ENCODE measurements around the gene ADAMTSL3.
"Not testable (repeated sequence)": the region's sequence is repeated elsewhere in the genome, so short reads cannot be mapped to it uniquely, and the experiment has no call there.

ADAMTSL3 gene

DNA sequence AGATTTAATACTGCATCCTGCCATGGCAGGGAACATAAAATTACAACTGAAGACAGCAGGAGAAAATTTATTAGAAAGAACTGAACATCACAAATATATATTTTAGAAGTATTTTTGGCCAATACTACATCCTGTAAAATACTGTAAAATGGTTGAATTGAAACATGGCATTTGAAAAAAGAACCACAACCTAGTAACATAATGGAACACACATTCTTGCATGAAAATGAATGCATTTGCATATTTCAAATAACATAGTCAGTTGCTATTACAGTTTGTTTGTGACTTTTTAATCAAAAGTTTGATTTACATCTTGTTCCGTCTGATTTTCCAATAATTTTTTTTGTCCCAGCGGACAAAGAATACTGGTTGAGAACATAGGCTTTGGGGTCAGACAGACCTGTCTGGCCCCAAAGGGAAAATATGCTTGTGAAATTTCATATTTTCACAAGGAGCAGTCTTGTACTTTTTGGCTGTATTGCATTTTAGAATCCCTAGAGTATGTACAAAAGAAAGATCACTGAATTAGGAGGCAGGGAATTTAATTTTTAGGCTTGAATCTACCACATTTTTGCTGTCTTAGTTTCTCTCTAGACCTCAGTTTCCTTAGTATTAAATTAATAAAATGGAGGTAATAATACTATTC, 268.8 kb downstream of the ADAMTSL3 start:
- DNase-seq (ENCODE audit: low spot score), result no peak

DNA sequence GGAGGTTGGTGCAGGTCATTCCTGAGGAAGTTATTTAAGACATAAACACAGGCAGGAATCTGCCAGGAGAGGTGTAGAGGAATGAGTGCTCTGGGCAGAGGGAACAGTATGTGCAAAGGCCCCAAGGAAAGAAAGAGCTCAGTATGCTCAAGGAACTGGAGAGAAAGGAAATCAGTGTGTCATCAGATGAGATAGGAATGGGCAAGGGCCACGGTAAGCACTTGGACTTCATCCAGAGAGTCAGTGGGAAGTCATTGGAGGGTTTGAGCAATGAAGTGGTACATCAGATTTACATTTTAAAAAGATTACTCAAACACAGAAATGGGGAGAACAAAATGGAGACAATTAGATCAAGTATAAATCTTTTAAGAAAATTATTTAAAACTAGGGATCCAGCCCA, 272.2 kb downstream of the ADAMTSL3 start:
- no peak for DNase-seq (ENCODE audit: low spot score)

DNA sequence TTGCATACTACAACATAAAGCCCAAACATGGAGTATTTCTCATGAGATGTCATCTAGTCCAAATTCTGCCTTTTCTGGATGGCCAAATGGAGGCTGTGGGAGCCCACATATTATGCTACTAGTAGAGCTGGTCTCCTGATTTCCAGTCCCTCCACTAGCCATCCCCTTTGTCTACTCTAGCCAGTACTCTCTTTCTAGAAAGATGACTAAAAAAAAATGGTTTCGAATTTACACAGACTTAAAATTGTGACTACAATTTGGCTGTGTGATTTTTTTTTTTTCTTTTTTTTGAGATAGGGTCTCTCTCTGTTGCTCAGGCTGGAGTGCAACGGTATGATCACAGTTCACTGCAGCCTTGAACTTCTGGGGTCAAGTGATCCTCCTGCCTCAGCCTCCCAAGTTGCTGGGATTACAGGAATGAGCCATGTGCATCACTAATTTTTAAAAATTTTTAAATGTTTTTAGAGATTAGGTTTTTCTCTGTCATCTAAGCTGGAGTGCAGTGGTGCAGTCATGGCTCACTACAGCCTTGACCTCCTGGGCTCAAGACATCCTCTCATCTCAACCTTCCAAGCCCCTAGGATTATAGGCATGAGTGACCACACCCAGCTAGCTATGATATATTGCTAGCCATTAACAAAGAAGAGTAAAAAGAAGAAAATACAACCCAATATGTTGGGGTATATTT, 273.9 kb downstream of the ADAMTSL3 start:
- DNase-seq (ENCODE audit: low spot score), result no peak

DNA sequence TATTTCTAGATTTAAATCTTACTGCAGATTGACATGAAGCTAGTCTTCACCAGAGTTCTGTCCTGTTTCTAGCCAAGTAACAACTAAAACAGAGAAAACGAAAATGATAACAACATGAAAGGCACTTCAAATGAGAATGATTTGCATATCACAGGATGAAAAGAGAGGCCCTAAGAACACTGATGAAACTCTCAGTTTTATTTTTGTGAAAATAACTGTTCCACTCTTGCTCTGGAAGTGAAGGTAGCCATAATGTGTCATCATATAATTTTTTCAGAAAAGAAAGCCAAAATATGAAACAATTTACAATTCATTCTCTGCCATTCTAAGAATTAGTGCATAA, 274.4 kb downstream of the ADAMTSL3 start:
- no peak for DNase-seq (ENCODE audit: low spot score)

DNA sequence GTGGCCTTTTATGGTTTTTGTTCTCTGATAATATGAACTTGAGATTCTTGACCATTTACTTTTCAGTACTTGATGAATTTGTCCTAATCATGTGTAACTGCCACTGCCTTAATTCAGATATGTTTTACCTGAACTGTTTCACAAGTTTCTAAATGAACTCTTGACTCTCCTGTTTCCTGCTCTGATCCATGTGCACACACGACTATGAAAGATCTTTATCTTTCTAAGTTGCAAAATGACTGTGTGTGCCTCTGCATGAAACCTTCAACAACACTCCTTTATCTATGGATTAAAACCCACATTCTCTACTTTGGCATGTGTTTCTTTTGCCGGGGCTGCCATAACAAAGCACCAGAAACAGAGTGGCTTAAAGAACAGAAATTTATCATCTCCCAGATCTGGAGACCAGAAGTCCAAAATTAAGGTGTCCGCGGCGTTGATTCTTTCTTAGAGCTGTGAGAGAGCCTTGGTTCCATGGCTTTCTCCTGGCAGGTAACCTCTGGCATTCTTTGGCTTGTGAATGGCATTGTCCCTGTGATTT, 275.0 kb downstream of the ADAMTSL3 start:
- no peak for DNase-seq (ENCODE audit: low spot score)

DNA sequence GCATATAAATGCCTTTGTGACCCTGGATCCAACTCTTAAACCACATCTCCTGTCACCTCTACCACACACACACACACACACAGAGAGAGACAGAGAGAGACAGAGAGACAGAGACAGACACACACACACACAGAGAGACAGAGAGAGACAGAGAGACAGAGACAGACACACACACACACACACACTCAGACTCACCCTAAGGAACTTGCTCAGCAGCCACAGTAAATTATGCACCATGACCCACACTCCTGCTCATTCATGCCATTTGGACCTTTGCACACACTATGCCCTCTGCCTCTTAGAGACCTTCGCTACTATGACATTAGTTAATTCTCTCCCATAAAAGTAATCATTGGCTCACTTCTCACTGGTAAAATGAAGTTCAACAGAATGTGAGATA, 275.7 kb downstream of the ADAMTSL3 start:
- no peak for DNase-seq (ENCODE audit: low spot score)

DNA sequence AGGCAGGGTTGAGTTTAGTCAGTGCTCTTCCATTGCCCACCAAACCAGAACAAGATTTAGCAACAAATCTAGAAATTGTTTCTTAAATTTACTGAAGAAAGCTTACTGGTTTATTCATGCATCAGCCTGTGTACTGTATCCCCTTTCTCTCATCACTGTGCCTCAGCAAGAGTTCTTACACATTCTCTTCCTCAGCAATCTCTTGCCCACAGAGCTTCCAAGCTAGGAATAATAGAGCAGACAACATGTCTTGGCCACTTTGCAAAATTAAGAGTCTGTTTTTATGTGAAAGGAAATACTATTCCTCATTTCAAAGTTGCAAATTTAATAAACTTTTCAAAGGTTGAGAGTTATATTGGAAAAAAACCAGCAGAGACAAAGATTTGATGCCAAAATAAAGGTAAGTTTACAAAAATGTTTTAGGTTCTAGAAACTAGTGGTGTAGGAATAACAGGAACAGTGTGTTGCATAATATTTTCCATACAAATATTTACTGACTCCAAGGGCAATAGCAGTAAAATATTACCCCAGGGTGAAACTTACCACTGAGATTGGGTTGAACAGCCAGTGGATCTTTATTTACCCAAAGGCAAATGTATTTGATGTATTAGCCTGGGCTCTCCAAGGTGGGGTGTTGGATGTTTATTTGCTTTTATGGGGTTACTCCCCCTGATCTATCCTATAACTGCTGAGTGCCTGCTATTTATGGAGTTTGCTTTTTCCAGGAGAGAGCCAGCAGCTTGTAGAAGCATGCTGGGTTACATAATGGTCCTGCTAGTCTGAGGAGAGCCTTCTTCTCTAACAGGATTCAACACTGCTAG, 276.7 kb downstream of the ADAMTSL3 start:
- no peak for DNase-seq (ENCODE audit: low spot score)

DNA sequence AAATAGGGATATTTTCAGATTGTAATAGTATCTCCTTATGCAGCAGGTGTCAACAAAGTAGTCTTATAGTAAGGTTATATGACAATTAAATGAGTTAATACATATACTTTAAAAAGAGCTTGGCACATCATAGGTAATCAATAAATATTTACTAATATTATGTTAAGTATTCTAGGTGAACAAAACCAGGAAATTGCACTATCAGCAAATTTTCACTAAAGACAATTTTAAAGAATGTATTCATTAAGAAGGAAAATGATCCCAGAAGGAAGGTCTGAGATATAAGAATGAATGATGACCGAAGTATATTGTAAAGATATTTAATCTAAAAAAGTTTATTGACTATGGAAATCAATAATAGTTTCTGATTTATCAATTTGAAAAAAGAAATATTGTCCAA, 281.9 kb downstream of the ADAMTSL3 start:
- no peak for DNase-seq (ENCODE audit: low spot score)

DNA sequence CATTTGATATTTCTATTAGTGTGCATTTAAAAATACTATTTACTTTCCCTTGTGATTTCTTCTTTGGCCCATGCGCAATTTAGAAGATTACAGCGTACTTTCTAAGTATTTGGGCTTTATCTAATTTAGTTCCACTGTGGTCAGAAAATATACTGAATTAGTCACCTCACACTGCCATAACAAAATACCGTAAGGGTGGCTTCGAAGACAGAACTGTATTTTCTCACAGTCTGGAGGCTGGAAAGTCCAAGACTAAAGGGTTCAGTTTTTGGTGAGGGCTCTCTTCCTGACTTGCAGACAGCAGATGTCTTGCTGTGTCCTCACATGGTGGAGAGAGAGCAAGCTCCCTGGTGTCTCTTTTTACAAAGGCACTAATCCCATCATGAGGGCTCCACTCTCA, 286.2 kb downstream of the ADAMTSL3 start:
- no peak for DNase-seq (ENCODE audit: low spot score)

DNA sequence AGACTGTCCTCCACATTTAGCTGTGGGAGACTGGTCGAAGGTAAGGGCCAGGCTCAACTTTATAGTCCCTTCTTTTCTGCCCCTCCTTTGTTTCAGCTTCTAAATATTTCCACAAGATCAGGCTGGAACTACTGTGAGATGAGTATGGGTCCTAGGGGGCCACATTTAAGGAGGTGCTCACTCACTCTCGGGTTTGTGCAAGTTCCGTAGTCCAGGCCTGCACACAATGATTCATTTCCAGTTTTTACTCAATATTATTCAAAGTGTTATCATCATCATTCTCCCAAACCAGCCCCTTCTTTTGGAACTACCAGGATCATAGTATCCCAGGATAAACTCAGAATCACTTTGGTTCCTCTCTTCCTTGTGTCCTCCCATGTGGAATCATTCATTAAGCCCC, 289.1 kb downstream of the ADAMTSL3 start:
- no peak for DNase-seq (ENCODE audit: low spot score)

DNA sequence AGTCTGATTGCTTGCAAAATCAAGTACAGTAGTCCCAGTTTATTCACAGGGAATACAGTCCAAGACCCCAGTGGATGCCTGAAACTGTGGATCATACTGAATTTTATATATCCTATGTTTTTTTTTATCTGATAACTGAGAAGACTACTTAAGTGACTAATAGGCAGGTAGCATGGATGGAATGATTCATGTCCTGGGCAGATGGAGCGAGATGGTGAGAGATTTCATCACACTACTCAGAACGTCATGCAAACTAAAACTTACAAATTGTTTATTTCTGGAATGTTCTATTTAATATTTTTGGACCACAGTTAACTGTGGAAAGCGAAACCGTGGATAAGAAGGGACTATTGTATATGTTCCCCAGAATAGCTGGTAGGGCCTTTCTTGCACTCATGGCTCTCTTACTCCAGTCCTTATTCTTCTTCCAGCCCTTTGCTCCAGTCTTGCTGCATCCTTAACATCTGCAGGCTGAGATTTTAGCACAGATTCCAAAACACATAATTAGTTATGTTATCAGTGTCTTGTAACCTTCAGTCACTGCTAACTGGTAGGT, 290.0 kb downstream of the ADAMTSL3 start:
- DNase-seq (ENCODE audit: low spot score), result no peak

DNA sequence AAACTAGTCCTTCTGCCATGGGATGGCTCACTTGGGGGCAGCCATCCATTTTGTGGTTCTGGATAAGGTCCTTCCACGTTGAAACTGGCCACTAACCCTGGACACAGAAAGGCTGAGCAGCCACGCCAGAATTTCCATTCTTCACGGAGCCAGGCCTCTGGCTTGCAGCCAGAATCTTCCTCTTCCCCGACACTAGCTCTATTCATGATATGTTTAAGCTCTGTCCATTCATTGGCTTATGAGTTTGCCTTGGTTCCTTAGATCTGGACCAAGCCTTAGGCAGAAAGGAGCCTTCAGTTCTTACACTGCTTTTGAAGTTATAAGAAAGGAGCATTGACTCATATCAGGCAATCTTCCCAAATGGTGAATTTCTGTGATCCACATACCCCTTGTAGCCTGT, 293.2 kb downstream of the ADAMTSL3 start:
- no peak for DNase-seq (ENCODE audit: low spot score)

DNA sequence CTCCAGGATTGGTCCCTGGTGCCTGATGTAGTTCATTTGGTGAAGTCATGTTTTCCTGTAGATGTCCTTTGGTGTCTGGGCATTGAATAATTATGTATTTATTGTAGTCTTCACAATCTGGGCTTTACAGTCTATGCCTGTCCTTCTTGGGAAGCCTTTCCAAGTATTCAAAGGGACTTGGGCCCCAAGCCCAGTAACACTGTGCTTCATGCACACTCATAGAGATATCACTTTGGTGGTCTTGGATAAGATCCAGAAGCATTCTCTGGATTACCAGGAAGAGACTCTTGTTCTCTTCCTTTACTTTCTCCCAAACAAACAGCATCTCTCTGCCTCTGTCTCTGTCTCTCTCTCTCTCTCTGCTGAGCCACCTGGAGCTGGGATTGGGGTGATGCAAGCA, 300.6 kb downstream of the ADAMTSL3 start:
- no peak for DNase-seq (ENCODE audit: low spot score)

DNA sequence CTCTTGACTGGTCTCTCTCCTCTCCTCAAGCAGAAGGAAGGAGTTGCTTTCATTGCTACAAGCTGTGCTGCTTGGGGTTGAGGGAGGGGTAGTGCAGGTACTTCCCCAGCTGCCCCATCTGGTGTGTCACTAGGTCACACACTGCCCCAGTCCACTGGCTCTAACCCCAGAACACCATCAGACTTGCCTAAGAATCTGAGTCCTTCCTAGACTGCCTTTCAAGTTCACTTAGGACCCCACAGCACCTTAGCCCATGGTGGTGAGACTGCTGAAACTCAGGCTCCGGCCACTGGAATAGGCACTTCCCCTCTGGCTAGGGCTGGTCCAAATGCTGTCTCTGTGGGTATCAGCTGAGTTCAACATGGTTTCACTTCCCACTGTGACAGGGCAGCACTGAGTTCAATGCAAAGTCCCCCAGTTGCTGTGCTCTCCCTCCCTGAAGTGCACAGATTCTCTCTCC, 301.9 kb downstream of the ADAMTSL3 start:
- no peak for DNase-seq (ENCODE audit: low spot score)

DNA sequence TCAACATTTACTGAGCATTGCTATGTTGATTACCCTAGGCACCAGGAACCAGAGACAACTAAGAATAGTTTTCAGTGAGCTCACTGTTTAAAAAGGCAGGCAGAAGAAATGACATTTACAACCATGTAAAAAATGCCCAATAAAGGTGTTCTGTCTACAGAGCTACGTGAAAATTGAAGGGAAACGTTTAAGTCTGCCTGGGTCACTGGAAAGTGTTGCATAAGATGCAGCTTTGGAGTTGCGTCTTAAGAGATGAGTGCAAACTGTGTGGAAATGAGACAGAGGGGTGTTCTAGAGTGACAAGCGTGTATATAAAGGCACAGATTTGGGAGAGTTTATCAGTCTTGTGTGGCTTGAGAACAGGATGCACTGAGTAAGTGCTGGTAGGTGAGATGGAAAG, 303.0 kb downstream of the ADAMTSL3 start:
- DNase-seq (ENCODE audit: low spot score), result no peak

DNA sequence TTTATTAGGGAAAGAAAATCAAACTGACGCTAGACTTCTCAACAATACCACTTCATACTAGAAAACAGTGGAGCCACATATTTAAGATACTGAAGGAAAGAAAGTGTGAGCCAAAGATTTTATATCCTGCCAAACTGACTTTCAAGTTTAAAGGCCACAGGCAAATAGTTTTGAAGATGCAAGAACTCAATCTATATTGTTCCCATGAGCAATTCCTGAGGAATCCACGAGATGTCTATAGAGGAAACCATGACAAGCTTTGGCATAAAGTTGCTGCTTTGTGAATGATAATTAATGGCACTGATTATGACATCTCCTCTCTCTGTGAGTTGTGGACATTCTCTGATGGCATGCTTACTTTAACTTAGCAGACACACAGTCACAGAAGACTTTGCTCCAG, 305.6 kb downstream of the ADAMTSL3 start:
- DNase-seq (ENCODE audit: low spot score), result no peak

DNA sequence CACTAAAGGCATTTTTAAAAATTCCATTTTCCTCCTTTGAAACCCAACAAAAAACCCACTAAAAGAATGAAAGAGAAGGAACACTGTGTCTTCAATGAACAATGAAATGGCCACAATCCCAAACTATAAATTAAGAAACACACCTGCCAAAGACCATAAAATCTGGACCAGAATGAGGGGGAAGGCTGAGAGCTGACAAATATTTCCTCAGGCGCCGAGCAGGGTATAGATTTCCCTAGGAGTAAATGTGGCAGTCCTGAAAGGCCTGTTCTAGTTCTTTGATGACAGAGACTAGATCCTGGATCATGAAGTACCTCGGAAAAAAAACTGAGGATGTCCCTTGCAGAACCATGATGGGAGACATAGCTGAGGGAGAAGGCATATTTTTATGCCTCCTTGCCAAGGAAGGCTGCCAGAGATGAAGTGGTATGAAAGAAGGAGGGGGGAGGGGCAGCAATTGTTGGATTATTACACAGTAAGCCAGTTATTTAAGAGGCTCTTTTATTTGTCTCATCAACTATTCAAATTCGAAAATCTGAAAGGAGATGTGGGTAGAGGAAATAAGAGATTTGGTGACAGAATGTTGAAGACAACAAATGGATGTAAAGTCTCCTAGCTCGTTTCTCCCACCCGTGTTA, 306.4 kb downstream of the ADAMTSL3 start:
- DNase-seq (ENCODE audit: low spot score), result no peak

DNA sequence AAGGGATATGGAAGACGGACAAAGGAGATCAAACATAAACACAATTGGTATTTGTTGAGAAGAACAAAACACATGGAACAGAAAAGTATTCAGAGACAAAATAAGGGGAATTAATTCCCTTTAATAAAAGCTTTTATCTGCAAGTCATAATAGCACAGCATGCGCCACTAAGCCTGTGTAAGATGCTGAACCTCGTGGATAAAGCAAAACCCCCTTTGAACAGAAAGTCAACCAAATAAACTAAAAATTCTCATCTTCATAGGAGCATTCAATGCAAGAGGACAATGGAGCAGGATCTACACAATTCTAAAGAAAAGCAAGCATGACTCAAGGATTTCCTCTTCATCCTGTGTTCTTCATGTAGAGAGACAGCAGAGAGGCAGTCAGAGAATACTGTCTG, 307.4 kb downstream of the ADAMTSL3 start:
- no peak for DNase-seq (ENCODE audit: low spot score)

DNA sequence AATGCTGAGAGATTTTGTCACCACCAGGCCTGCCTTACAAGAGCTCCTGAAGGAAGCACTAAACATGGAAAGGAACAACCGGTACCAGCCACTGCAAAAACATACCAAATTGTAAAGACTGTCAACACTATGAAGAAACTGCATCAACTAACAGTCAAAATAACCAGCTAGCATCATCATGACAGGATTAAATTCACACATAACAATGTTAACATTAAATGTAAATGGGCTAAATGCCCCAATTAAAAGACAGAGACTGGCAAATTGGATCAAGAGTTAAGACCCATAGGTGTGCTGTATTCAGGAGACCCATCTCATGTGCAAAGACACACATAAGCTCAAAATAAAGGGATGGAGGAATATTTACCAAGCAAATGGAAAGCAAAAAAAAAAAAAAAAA, 311.0 kb downstream of the ADAMTSL3 start:
- DNase-seq (ENCODE audit: low spot score), result not testable (repeated sequence)

DNA sequence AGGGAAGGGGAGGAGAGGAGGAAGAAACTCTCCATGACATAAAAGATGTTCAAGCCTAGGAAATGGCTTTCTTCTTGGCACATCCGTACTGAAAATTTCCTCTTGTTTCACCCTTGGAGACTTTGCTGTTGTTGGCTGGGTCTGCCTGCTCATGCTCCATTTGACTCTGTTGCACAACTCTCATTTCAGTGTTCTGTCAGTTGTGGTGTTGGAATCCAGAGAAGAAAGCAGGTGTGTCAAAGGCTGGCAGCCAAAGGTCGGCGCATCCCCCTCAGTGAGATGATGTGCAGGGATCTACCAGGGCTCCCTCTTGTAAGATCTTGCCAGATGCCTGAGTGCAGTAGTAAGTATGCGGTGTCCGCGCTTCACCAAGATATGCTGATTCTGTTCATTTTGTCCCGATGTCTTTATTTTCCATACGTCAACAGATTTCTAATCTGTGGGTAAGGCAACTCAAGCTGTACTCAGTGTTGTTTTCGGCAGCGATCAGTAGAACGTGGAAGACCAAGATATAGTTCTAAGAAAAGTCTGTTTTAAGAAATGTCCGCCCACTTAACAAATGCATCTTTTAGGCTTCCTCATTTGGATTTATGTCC, 316.5 kb downstream of the ADAMTSL3 start:
- DNase-seq (ENCODE audit: low spot score), result no peak

DNA sequence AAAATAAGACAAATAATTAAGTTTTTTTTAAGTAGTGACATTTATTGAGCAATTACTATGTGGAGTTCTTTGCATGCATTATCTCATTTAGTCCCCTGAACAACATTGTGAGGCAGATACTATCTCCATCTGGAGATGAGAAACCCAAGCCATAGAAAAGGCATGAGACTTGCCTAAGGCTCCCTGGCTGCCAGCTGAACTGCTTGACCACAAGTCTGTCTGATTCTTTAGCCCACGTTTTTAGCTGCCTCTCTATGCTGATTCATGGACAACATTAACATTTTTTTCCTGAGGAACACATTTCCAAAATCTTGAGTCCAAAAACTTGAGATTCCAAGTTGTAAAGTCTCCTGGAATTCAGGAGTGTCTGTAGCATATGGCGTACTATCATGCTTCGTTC, 318.1 kb downstream of the ADAMTSL3 start:
- DNase-seq (ENCODE audit: low spot score), result no peak

DNA sequence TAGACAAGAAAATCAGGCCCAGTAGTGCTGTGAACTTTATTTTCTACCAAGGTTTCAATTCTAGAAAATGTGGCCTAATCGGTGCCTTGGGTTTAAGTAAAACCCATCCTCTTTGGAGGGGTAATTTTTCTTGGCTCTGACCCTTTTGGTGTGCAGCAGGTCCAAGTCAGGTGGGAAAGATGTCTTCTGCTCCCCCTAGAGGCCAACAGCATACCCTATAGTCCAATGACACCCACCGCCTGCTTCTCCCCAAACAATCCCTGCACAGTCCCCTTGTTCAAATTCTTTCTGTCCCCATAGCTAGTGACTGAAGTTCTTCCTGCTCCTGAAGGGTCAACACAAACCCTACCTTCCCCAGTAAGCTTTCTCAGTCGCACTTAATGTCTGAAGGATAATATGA, 319.9 kb downstream of the ADAMTSL3 start:
- DNase-seq (ENCODE audit: low spot score), result peak; percentile 8

Measured in LoVo (cell line).